Activated naive CD4-positive, alpha-beta T cell treated with anti-CD3 and anti-CD28 coated beads, Interleukin-2, amount 50 U/mL, for 72 hours (primary cell): ENCODE measurements around the gene GLI3. TPM values are rescaled to one million over a fixed set of nuclear protein-coding genes. Genes with fewer than 3 reads are reported as not detected.

Experiments used
- ATAC-seq, 2 donors: fragments of 150-1000 bp; cut with Tn5 transposase; 2 replicates each; pipeline ENCODE4 v1.10.0; 2021; ENCODE audit warnings: mild to moderate bottlenecking in 2 of 2, moderate library complexity in 2 of 2
- DNase-seq, 2 donors: peaks; one replicate each; pipeline ENCODE4 v3.0.0; 2021 to 2022; ENCODE audit warnings: low spot score in 2 of 2
- H3K27ac Mint-ChIP-seq, 2 donors: one replicate each; pipeline ENCODE4 v1.8.0; 2022; ENCODE audit warnings: mild to moderate bottlenecking in 2 of 2, mixed read lengths in 2 of 2
- H3K36me3 Mint-ChIP-seq, 2 donors: one replicate each; pipeline ENCODE4 v1.8.0; 2022; ENCODE audit warnings: mixed read lengths in 2 of 2
- H3K9me3 Mint-ChIP-seq, 2 donors: one replicate each; pipeline ENCODE4 v1.8.0; 2022; ENCODE audit warnings: mixed read lengths in 2 of 2
- total RNA-seq, 2 donors: library from RNA; stranded (reverse); gene quantifications; one replicate each; pipeline ENCODE4 v1.2.3, GENCODE V29; 2022

Gene GLI3
- total RNA-seq, 2 donors from 2014 or later, result 0.14 to 0.64 TPM

- H3K27ac Mint-ChIP-seq, result no peak overlapping the region
- DNase-seq (no peak), ATAC-seq (peak in 1 of 2 donors; percentile 13)
- H3K36me3 Mint-ChIP-seq, result no peaks in the 10 kb centered on the region
- no peaks in the 10 kb centered on the region for H3K9me3 Mint-ChIP-seq
These were observed 318.4 kb downstream of the GLI3 start for GRCh38 chr7:41918597-41918996.

- H3K36me3 Mint-ChIP-seq, result no peaks in the 10 kb centered on the region
- DNase-seq (no peak), ATAC-seq (no peak)
- H3K9me3 Mint-ChIP-seq, result no peaks in the 10 kb centered on the region
- no peak overlapping the region for H3K27ac Mint-ChIP-seq
These were observed 320.5 kb downstream of the GLI3 start for GRCh38 chr7:41916450-41916927.

- H3K9me3 Mint-ChIP-seq, result no peaks in the 10 kb centered on the region
- no peaks in the 10 kb centered on the region for H3K36me3 Mint-ChIP-seq
- no peak for ATAC-seq
- no peak overlapping the region for H3K27ac Mint-ChIP-seq
- no peak for DNase-seq
These were observed 321.1 kb downstream of the GLI3 start for GRCh38 chr7:41915871-41916270.

GRCh38 chr7:41912851-41913567 is 324.0 kb downstream of the GLI3 start:
- Mint-ChIP-seq H3K36me3 (no peaks in the 10 kb centered on the region), H3K27ac (no peak overlapping the region), H3K9me3 (no peaks in the 10 kb centered on the region)
- ATAC-seq (no peak), DNase-seq (no peak)

GRCh38 chr7:41912426-41912825 is 324.6 kb downstream of the GLI3 start:
- no peak for DNase-seq
- ATAC-seq, result no peak
- Mint-ChIP-seq H3K27ac (peak overlapping the region in 1 of 2 donors; percentile 52), H3K36me3 (no peaks in the 10 kb centered on the region), H3K9me3 (no peaks in the 10 kb centered on the region)

GRCh38 chr7:41911792-41912191 is 325.2 kb downstream of the GLI3 start:
- ATAC-seq (peak; percentile 22 to 82), DNase-seq (no peak)
- H3K27ac Mint-ChIP-seq, result peak overlapping the region in 1 of 2 donors; percentile 52
- H3K9me3 Mint-ChIP-seq, result no peaks in the 10 kb centered on the region
- no peaks in the 10 kb centered on the region for H3K36me3 Mint-ChIP-seq
